HG03432 (cell line): Measurements from ENCODE around the gene ATL2.
"Not testable (repeated sequence)": the region's sequence is repeated elsewhere in the genome, so short reads cannot be mapped to it uniquely, and the experiment has no call there.

Experiments used
- ATAC-seq: cut with Tn5 transposase; IDR thresholded peaks from one replicate; pipeline ENCODE4 v1.9.1; 2021; ENCODE audit warnings: mild to moderate bottlenecking, moderate library complexity; ENCODE audit not compliant: unreplicated experiment

ATL2 gene

DNA sequence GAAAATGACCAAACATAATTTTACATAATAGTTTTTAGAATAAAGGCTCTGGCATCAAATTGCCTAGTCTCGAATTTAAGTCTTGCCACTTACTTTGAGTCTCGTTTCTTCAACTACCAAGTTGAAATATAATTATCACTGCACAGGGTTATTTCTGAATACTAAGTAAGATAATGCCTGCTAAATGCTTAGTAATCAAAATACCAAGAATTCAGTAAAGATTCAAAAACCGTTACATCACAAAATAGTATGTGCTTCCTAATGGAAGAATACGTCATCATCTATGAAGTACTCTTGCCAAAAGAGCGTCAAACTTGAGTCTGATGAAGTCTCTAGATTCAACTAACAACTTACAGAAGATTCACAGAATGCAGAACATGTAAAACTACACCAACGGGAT, 40.5 kb downstream of the ATL2 start:
- ATAC-seq: no peak

DNA sequence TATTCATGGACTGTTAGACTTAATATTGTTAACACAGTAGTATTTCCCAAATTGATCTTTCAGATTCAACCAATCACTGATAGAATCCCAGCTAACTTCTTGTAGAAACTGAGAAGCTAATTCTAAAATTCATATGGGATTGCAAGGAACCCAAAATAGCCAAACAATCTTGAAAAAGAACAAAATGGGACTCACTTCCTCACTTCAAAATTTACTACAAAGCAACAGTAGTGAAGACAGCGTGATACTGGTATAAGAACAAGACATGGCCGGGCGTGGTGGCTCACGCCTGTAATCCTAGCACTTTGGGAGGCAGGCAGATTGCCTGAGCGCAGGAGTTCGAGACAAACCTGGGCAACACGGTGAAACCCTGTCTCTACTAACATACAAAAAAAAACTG, 46.3 kb downstream of the ATL2 start:
- ATAC-seq: no peak

DNA sequence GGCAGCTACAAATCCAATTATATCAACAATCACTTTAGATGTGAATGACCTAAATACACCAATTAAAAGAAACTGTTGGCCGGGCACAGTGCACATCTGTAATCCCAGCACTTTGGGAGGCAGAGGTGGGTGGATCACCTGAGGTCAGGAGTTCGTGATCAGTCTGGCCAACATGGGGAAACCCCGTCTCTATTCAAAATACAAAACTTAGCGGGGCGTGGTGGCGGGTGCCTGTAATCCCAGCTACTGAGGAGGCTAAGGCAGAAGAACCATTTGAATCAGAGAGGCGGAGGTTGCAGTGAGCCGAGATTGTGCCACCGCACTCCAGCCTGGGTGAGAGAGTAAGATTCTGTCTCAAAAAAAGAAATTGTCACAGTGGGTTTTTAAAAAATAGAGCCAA, 49.5 kb downstream of the ATL2 start:
- no peak for ATAC-seq

DNA sequence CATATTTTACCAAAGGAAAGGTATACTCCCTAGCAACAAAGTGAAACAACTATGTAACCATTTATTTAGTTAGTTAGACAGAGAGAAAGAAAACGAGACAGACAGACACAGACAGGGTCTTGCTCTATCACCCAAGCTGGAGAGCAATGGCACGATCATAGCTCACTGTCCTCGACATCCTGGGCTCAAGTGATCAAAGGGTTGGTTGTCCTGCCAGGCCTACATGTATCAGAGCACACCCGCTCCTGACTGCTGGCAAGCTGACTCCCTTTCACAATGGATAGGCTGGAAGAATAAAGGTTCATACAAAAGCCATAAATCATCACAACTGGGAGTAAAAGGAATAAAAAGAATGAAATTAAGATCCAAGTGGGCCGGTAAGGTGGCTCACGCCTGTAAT, 53.5 kb downstream of the ATL2 start:
- no peak for ATAC-seq

DNA sequence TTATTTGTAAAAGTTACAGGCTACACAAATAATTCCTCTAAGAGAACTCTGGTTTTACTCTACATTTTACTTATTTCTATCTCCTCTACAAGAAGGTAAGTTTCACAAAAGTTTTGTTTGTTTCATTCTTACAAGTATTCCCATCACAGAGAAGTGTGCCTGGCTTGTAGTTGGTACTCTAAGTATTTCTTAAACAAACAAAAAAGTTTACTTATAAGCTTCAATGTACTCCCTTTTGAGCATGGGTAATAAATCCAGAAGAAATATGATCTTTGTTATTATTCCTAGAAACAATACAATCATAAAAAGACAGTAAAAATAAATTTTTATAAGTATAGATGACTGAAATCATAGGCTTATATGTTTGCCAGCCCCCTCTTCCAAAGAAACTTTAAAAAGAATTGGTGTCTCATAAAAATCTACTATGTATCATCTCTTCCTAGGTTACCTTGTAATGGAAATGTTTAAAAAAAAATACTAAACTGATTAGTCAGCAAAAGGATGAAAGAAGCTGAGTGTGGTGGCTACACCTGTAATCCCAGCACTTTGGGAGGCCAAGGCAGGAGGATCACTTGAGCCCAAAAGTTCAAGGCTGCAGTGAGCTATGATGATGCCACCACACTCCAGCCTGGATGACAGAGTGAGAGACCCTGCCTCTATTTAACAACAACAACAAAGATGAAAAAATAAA, 54.7 kb downstream of the ATL2 start:
- ATAC-seq: no peak

DNA sequence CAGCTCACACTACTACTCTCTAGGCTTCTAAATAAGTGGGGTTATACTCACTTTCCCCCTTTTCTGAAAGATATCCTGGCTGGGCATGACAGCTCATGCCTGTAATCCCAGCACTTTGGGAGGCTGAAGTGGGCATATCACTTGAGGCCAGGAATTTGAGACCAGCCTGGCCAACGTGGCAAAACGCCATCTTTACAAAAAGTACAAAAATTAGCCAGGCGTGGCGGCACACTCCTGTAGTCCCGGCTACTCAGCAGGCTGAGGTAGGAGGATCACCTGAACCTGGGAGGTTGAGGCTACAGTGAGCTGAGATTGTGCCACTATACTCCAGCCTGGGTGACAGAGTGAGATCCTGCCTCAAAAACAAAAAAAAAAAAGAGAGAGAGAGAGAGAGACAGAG, 57.8 kb downstream of the ATL2 start:
- not testable (repeated sequence) for ATAC-seq

DNA sequence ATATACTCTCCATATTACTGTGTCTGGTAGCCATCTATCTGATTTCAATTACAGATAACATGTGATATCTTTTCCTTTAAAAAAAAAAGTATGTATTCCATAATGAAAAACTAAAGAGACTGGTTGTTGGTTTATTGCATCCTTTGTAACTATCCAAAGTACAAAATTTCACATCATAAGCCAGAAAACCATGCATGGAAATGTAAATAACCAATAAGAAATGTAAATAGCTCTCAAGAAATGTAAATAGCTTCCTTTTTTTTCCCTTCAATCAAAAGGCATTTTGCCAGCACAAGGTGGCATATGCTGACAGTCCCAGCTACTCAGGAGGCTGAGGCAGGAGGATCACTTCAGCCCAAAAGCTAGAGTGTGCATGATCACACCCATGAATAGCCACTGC, 59.3 kb downstream of the ATL2 start:
- no peak for ATAC-seq

DNA sequence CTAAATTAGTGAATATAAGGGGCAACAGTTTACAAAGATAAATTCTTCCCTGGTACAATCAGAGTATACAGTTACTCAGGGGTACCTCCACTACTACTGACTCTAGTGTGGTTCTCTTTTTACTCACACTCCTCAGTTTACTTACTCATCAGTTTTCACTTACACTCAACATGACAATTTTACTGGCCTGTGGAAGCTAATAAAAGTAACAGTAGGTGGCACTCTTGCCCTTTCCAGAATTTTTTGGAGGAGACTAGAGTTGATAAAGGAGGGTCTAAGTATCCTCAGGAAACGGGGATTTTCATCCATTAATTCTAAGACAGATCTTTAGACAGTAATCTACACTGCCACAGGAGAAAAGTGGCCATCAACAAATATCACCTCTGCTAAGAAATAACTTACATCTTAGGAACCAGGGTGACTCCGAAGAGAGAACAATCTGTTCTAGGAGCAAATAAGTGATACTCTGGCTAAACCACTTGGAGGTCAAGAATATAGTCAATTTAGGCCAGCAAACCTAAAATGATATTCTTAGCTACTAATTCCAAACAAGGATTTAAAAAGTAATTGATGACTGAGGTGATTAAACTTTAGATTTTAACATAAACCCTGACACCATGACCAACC, 61.3 kb downstream of the ATL2 start:
- no peak for ATAC-seq

DNA sequence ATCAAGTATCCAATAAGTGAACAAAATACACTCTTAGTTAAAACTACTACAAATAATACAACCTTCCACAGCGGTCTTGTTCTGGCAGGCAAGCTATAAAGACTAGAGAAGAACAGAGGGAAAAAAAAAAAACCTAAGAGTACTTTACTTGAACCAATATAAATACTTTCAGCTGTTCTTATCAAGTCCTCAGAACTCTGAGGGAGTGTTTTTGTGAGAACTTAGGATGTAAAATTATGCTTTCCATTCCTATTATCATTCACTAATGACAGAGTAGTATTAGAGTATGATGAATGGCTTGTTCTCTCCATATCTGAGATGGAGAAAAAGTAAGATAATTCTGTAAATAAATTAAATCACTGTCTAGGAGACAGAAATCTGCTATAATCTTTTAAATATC, 68.3 kb downstream of the ATL2 start:
- ATAC-seq: no peak

DNA sequence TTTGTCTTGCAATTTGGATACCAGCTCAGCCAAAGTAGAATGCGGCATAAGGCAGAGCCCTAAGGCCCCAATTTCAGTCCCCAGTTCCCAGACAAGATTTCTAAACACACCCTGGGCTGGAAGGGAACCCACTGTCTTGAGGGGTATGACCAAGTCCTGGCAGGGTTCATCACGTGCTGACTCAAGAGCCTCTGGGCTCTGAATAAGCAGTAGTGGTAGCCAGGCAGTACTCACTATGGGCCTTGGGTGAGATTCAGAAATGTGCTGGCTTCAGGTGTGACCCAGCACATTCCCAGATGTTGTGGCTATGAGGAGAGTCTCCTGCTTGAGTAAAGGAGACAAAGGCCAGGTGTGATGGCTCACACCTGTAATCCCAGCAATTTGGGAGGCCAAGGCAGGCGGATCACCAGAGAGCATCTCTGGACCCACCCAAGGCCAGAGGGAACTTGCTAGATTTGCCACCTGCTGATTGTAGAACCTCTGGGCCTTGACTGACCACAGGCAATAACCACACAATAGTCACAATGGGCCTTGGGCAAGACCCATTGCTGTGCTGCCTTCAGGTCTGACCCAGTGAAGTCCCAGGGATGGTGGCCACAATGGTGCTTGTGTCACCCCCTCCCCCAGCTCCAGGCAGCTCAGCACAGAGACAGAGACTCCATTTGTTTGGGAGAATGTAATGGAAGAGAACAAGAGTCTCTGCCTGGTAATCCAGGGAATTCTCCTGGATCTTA, 74.9 kb downstream of the ATL2 start:
- peak; percentile 26 for ATAC-seq

DNA sequence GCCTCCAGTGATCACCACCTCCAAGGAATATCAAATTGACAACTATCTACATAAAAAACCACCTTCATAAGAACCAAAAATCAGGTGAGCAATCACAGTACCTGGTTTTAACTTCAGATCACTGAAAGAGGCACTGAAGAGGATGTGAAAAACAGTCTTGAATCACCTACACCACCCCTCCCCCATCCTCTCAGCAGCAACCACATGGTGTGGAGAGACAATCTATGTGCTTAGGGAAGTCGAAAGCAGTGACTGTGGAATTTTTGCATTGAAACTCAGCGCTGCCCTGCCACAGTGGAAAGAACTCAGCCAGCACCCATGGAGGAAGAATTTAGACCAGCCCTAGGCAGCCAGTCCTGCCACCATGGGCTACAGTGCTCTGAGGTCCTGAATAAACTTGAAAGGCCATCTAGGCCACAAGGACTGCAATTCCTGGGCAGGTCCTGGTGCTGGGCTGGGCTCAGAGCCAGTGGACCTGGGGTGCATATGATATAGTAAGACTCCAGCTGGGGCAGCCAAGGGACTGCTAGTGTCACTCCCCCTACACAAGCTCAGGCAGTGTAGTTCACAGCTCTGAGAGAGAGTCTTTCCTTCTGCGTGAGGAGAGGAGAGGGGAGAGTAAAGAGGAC, 75.6 kb downstream of the ATL2 start:
- peak; percentile 72 for ATAC-seq

DNA sequence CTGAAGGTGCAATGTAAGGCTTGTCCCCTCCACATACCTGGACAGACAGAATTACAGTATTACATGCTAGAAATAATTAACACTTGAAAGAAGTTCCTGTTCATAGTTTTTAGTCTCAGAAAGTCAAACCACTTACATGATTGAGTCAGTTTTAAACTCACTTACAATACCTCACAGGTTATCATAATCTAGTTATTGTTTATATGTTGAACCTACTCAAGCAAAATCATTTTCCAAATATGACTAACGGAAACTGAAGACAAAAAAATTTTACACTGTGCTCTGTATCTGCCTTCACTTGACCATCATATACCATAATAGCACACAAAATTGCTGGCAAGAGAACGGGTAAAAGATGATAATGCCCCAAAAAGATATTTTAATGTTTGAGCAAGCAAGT, 78.5 kb downstream of the ATL2 start:
- ATAC-seq: no peak

DNA sequence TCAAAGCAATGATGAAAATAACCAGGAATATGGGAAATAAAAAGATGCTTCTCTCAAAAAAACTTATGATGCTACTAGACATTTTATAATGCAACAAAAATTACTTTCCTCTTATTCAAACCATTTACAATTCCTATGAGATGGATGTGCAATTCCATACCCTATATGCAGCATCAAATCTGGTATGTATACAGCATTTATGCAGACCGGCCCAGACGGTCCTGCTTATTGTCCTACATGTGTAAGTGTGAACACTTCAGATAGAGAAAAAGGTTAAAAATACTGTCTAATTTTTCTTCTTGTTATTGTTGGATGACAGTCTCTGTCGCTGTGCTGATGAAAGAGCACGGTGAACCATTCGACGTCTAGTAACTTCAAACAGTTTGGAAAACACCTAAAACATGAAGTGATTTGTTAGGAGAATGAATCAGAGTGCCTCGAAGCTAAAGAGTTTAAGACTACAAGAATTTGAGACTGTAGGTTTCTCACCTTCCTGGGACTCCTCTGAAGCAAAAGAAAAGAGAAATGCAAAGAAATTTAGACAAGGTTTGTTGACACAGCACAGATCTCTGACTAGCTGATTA, 80.8 kb downstream of the ATL2 start:
- no peak for ATAC-seq

DNA sequence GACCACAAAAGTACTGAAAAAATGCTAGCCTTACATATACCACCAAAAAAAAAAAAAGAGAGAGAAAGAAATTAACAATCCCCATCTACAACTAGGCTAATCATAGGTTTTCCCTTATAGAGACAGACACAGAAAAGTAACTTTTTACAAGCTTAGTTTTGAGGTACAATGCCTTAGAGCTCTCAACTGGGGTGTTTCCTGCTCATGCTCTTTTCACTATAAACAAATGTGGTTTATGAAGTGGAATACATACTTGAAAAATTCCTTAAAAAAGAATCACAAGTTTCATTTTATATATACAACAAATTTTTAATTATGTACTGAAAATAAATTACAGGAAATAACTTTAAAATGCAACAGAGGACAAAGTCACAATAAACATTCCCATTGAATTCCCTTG, 82.5 kb downstream of the ATL2 start:
- no peak for ATAC-seq

DNA sequence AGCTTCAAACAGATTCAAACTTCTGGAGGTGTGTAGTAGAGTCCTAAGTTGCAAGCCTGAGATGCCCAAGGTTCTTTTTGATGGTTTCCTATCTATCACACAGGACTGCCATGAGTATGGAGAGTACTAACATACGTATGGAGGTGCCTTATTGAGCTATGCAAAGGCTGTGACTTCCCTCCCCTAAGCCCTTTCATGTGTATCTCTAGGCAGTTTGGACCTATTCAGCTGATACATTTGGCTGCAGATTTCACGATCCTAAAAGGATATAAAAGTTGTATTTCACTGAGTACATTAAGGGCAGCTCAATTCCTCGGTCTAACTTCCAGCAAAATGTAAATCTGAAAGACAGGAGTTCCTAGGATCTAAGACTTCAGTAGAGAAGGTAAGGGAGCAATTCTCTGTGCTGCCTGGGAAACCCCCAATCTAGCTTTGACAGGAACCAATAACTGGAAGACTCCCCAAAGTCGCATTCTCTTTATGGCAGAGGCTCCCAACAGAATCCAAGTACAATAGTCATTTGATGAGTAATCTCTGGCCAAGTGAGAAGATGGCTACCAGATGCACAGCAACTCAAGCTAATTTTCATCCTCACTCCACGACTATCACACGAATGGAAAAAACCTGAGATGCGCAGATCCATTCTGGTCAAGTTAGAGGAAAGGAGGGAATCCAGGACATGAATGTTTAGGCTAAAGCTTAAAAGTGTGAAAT, 83.8 kb downstream of the ATL2 start:
- no peak for ATAC-seq

DNA sequence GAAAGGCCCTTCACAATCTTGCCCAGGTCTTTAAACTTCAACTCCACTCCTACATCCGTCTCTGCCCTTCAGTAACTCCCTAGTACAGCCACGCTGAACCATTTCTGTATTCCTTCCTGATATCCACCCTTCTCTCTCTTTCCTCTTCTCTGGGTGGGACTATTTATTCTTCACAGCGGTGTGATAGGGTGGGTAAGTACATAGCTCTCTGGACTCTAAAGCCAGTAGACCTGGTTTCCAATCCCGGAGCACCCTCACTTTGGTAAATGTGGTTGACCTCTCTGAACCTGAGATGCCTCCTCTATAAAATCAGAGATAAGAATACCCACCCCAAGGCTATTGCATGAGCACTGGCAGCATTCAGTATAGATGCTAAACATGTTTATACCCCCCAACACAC, 86.7 kb downstream of the ATL2 start:
- ATAC-seq: no peak

DNA sequence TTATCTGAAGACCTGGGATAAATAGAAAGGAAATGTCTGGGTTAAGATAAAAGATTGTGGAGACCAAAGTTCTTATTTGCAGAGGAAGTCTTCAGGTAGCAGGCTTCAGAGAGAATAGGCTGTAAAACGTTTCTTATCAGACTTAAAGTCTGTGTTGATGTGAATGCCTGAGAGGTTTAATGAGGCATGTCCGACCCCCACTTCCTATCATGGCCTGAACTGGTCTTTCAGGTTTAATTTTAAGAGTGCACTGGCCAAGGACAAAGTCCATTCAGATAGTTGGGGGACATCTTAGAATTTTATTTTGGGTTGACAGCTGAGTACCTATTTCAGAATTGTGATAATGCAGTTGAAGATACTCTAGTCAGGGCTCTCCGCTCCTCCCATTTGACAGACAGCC, 92.1 kb downstream of the ATL2 start:
- no peak for ATAC-seq

DNA sequence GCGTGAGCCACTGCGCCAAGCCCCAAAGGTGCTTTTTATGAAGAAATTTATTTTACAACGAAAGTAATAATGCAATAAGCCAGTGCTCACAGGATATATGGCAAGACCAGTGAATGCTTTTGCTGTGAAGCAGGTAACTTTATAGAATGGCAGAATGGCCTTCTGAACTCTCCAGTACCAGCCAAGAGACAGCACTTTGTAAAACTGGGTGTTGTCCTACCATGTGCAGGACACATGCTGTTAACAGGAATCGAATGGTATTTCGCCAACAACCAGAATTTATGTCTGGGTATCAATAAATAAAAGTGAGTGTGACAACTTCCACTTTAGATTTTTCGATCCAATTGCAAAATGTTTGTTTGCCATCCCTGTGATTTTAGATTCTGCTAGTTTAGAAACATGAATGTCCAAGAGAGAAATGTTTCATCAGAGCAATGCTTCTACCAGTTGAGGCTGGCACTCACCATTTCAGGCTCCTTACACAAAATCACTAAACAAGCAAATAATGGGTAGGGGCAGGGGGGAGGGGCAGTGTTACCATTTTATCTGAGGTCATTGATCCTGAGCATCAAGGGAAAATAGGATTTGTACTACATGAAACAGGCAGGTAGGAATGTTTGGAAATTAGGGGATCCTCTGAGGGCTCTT, 95.9 kb downstream of the ATL2 start:
- ATAC-seq: no peak

DNA sequence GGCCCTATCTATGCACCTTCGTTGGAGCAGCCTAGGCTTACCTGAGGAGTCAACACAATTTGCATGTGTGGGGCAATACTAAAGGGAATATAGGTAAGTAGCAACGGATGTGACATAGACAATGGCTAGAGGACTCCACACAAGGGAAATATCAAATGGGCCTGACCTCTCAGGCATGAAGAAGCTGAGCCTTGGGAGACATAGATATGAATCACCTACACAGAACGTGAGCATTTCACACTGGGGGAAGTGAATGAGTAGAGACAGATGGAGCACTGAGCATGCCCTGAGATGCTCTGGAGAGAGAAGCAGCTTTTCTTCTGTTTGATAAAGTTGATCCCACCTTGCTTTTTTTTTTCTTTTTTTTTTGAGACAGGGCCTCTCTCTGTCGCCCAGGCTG, 97.9 kb downstream of the ATL2 start:
- ATAC-seq: no peak

DNA sequence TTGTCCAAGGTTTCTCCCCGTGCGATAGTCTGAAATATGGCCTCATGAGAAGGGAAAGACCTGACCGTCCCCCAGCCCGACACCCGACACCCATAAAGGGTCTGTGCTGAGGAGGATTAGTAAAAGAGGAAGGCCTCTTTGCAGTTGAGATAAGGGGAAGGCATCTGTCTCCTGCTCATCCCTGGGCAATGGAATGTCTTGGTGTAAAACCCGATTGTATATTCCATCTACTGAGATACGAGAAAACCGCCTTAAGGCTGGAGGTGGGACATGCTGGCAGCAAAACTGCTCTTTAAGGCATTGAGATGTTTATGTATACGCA, 99.0 kb downstream of the ATL2 start:
- ATAC-seq: not testable (repeated sequence)
